Measurements from ENCODE around the gene DDX42. TPM values are rescaled to one million over a fixed set of nuclear protein-coding genes. Genes with fewer than 3 reads are reported as not detected.

DDX42 gene
- total and polyA plus RNA-seq, 2 experiments from 2014 or later = 57.8 to 101 TPM

DNA sequence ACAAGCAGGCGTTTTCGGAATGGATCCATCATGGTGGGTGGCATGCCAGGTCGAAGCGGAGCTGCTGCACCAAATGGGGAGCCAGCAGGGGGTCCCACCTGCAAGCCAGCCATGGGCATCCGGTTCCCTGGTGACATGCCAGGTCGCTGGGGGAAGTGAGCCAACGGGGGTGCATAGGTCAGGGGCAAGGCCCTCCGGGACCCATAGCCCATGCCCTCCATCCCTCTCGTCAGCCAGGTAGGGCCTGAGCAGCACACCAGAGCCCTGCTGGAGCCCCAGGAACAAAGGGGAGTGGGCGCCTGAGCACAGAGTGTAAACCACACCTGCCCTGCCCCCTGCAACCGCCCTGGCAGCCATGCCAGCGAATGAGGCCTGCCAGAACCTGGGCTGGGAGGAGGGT, 63.5 kb downstream of the DDX42 start:
- Histone ChIP-seq H3K36me3 (ENCODE audit: insufficient read depth) (peaks cover 5% of the 10 kb centered on the region; the same call in 1 of the 2 replicates), H3K27me3 (ENCODE audit: insufficient read depth) (no peaks in the 10 kb centered on the region), H3K4me2 (no peak overlapping the region), H3F3A (replicated peaks; ENCODE audit: low read depth) (0 out of 2 replicates have a peak, but pooled peaks cover 8% of the 10 kb centered on the region), H3K27ac (ENCODE audit: low read depth) (no peak overlapping the region), H3K4me3 (no peak overlapping the region), H2AFZ (no peak overlapping the region), H3K9me2 (ENCODE audit: insufficient read depth) (no peaks in the 10 kb centered on the region), H3K4me1 (ENCODE audit: insufficient read depth) (peaks cover 28% of the 10 kb centered on the region), H4K20me1 (replicated peaks; ENCODE audit: insufficient read depth) (peaks cover 7% of the 10 kb centered on the region; the same call in 1 of the 2 replicates), H3K79me2 (replicated peaks; ENCODE audit: insufficient read depth) (peaks cover 44% of the 10 kb centered on the region)
- DNase-seq (ENCODE audit: low spot score) = no peak
- no peak overlapping the region for H3K4me3 Mint-ChIP-seq
- no peak overlapping the region for H3K27ac Mint-ChIP-seq
- peaks cover 45% of the 10 kb centered on the region for H3K36me3 Mint-ChIP-seq (ENCODE audit: low read depth)
- no peak for ATAC-seq
- peaks cover 28% of the 10 kb centered on the region for H3K27me3 Mint-ChIP-seq (ENCODE audit: insufficient read depth, low read depth, poor library complexity)
- H3K4me1 Mint-ChIP-seq = peaks cover 34% of the 10 kb centered on the region
- H3K9me3 Mint-ChIP-seq = no peaks in the 10 kb centered on the region
- TF ChIP-seq, protein P1, sequence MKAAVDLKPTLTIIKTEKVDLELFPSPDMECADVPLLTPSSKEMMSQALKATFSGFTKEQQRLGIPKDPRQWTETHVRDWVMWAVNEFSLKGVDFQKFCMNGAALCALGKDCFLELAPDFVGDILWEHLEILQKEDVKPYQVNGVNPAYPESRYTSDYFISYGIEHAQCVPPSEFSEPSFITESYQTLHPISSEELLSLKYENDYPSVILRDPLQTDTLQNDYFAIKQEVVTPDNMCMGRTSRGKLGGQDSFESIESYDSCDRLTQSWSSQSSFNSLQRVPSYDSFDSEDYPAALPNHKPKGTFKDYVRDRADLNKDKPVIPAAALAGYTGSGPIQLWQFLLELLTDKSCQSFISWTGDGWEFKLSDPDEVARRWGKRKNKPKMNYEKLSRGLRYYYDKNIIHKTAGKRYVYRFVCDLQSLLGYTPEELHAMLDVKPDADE (IDR thresholded peaks at IDR 0.05) = no peak
- no peak for TF ChIP-seq ZNF114 (CRISPR knock-in tag; IDR thresholded peaks at IDR 0.05)
- TF ChIP-seq NANOG (IDR thresholded peaks at IDR 0.05; ENCODE audit: borderline replicate concordance) = no peak
- TF ChIP-seq, protein P2, sequence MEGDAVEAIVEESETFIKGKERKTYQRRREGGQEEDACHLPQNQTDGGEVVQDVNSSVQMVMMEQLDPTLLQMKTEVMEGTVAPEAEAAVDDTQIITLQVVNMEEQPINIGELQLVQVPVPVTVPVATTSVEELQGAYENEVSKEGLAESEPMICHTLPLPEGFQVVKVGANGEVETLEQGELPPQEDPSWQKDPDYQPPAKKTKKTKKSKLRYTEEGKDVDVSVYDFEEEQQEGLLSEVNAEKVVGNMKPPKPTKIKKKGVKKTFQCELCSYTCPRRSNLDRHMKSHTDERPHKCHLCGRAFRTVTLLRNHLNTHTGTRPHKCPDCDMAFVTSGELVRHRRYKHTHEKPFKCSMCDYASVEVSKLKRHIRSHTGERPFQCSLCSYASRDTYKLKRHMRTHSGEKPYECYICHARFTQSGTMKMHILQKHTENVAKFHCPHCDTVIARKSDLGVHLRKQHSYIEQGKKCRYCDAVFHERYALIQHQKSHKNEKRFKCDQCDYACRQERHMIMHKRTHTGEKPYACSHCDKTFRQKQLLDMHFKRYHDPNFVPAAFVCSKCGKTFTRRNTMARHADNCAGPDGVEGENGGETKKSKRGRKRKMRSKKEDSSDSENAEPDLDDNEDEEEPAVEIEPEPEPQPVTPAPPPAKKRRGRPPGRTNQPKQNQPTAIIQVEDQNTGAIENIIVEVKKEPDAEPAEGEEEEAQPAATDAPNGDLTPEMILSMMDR (conservative IDR thresholded peaks at IDR 0.05; ENCODE audit: low read depth in 2 of 2) = no peak
- TF ChIP-seq, protein P3, sequence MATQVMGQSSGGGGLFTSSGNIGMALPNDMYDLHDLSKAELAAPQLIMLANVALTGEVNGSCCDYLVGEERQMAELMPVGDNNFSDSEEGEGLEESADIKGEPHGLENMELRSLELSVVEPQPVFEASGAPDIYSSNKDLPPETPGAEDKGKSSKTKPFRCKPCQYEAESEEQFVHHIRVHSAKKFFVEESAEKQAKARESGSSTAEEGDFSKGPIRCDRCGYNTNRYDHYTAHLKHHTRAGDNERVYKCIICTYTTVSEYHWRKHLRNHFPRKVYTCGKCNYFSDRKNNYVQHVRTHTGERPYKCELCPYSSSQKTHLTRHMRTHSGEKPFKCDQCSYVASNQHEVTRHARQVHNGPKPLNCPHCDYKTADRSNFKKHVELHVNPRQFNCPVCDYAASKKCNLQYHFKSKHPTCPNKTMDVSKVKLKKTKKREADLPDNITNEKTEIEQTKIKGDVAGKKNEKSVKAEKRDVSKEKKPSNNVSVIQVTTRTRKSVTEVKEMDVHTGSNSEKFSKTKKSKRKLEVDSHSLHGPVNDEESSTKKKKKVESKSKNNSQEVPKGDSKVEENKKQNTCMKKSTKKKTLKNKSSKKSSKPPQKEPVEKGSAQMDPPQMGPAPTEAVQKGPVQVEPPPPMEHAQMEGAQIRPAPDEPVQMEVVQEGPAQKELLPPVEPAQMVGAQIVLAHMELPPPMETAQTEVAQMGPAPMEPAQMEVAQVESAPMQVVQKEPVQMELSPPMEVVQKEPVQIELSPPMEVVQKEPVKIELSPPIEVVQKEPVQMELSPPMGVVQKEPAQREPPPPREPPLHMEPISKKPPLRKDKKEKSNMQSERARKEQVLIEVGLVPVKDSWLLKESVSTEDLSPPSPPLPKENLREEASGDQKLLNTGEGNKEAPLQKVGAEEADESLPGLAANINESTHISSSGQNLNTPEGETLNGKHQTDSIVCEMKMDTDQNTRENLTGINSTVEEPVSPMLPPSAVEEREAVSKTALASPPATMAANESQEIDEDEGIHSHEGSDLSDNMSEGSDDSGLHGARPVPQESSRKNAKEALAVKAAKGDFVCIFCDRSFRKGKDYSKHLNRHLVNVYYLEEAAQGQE (IDR thresholded peaks at IDR 0.05; ENCODE audit: unreplicated experiment) = no peak
- no peak for TF ChIP-seq EZH2 (IDR thresholded peaks at IDR 0.05; ENCODE audit: low read depth, unreplicated experiment)
- TF ChIP-seq JUNB (IDR thresholded peaks at IDR 0.05; ENCODE audit: unreplicated experiment) = no peak

DNA sequence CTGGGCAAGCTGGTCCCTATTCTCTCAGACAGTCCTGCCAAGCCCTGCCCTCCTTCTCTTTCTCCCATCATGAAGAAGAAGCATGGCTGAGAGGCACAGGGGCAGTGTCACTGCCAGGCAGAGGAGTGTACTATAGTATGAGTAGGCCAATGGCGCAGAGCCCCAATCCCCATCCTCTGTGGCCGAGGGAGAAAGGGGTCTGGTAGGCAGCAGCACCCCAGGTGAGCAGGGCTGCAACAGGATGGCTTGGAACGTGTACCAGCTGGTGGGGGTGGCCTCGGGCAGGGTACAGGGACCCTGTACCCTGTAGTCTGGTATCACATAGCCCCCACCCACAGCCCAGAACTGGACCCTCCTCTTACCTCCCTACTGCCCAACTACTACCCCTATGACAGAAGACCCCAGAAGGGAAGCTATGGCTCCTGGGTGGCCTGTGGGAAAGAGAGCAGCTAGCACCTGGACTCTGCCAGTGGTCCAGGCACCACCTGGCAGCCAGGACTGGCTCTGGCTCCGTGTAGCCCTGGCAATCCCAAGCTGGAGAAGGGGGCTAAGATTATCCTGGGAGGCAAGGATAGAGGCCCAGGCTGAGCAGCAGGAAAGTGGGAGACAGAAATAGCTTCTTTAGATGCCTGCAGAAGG, 64.1 kb downstream of the DDX42 start:
- DNase-seq (ENCODE audit: low spot score) (no peak), ATAC-seq (no peak)
- H3K27me3 Mint-ChIP-seq (ENCODE audit: insufficient read depth, low read depth, poor library complexity) = peaks cover 28% of the 10 kb centered on the region
- TF ChIP-seq EZH2phosphoT487 (IDR thresholded peaks at IDR 0.05; ENCODE audit: unreplicated experiment) = no peak

More for the DNA sequence above, 64.1 kb downstream of the DDX42 start:
- Histone ChIP-seq H3K9me2 (ENCODE audit: insufficient read depth) (no peaks in the 10 kb centered on the region), H3K4me3 (no peak overlapping the region), H2AFZ (no peak overlapping the region), H3K79me2 (replicated peaks; ENCODE audit: insufficient read depth) (peaks cover 44% of the 10 kb centered on the region), H3K27me3 (ENCODE audit: insufficient read depth) (no peaks in the 10 kb centered on the region), H3K4me1 (ENCODE audit: insufficient read depth) (peaks cover 28% of the 10 kb centered on the region), H3K4me2 (peak overlapping the region; percentile 75), H3K36me3 (ENCODE audit: insufficient read depth) (peaks cover 5% of the 10 kb centered on the region; the same call in 1 of the 2 replicates), H3K27ac (ENCODE audit: low read depth) (no peak overlapping the region), H3F3A (replicated peaks; ENCODE audit: low read depth) (0 out of 2 replicates have a peak, but pooled peaks cover 5% of the 10 kb centered on the region), H4K20me1 (replicated peaks; ENCODE audit: insufficient read depth) (peaks cover 7% of the 10 kb centered on the region; the same call in 1 of the 2 replicates)
- H3K27ac Mint-ChIP-seq = no peak overlapping the region; the same call in 1 of the 2 replicates
- H3K9me3 Mint-ChIP-seq = no peaks in the 10 kb centered on the region
- H3K4me3 Mint-ChIP-seq = no peak overlapping the region
- H3K4me1 Mint-ChIP-seq = peaks cover 34% of the 10 kb centered on the region
- peaks cover 39% of the 10 kb centered on the region for H3K36me3 Mint-ChIP-seq (ENCODE audit: low read depth)
